HAP-1 (cell line): Measurements from ENCODE around the gene TCEAL3.
"Not testable (repeated sequence)": the region's sequence is repeated elsewhere in the genome, so short reads cannot be mapped to it uniquely, and the experiment has no call there.

Source experiments
- DNase-seq, 2 experiments: peaks; one replicate each; pipeline ENCODE4 v3.0.0-alpha.2; 2016 to 2020; ENCODE audit warnings: low spot score in 2 of 2
- H3K27me3 ChIP-seq: fragments of 250-450 bp; sonication (Bioruptor Pico); 2 replicates; pipeline ENCODE4 v1.5.1; 2020; ENCODE audit warnings: low read depth, mild to moderate bottlenecking, moderate library complexity
- H3K36me3 ChIP-seq: fragments of 250-450 bp; sonication (Bioruptor Pico); replicated peaks from 2 replicates; pipeline ENCODE4 v1.5.1; 2020; ENCODE audit warnings: mild to moderate bottlenecking
- H3K4me1 ChIP-seq: fragments of 250-450 bp; sonication (Bioruptor Pico); 2 replicates; pipeline ENCODE4 v1.5.1; 2020; ENCODE audit warnings: mild to moderate bottlenecking
- H3K4me3 ChIP-seq: fragments of 250-450 bp; sonication (Bioruptor Pico); 2 replicates; pipeline ENCODE4 v1.5.1; 2020; ENCODE audit warnings: mild to moderate bottlenecking, moderate library complexity
- H3K9me3 ChIP-seq: fragments of 250-450 bp; sonication (Bioruptor Pico); 2 replicates; pipeline ENCODE4 v1.5.1; 2020; ENCODE audit warnings: mild to moderate bottlenecking, moderate library complexity
- in situ Hi-C: fragments of 300-500 bp; cut with MboI; formaldehyde crosslinking; loops from 3 replicates; pipeline ENCODE4 v1.14.3; 2020; ENCODE audit warnings: low sequenced_read_pairs, inconsistent platforms, mixed read lengths

Gene TCEAL3, protein sequence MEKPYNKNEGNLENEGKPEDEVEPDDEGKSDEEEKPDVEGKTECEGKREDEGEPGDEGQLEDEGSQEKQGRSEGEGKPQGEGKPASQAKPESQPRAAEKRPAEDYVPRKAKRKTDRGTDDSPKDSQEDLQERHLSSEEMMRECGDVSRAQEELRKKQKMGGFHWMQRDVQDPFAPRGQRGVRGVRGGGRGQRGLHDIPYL

DNA sequence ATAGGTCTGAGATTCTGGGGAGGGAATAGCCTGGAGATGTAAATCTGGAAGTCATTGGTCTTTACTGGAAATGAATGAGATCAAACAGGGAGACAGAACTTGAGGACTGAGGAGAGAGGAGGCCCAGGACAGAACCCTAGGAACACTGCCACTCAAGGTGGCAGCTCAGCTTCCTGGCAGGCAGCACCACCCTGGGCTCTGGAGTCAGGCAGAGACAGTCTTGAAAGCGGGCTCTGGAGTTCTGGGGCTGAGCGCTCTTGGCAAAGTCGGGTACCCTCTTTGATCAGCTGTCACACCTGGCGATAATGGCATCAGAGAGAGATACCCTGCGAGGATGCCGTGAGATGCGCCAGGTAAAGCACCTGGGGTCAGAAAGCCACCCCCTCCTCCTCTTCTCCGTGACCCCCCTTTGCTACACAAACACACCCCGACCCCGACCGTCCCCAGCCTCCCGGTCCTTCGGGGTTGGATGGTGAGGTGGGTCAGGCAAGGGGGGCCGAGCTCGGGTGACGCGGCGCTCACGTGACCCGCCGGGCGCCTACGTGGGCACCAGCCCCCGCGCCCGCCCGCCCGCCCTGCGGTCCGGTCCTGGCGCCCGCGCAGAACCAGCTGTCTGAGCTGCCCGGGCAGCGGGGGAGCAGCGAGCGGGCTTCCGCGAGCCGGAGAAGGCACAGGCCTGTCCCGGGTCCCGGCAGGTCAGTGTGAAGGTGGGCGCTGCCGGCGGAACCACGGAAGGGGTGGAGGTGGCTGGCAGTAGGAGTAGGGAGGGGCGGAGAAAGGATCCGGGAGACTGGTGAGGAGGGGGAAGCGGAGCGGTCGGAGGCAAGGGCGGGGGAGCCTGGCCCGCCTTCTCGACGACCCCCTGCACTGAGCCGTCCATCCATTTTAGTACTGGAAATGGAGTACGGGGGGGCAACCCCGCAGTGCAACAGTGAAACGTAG, at the start of gene TCEAL3:
TCEAL3 (plus strand) TSS at position 600 of the 942 bp plus-strand sequence. CDS start 1,102 bp downstream, outside the sequence.
- no peaks in the 10 kb centered on the region; the same call in 1 of the 2 replicates for H3K36me3 ChIP-seq
- H3K4me1 ChIP-seq = no peaks in the 10 kb centered on the region
- H3K27me3 ChIP-seq = no peaks in the 10 kb centered on the region
- DNase-seq = peak; percentile 28 to 70
- peak within 1 kb of the TSS; percentile 63 for H3K4me3 ChIP-seq
- in situ Hi-C loops = no loop called here
- H3K9me3 ChIP-seq = no peaks in the 10 kb centered on the region

DNA sequence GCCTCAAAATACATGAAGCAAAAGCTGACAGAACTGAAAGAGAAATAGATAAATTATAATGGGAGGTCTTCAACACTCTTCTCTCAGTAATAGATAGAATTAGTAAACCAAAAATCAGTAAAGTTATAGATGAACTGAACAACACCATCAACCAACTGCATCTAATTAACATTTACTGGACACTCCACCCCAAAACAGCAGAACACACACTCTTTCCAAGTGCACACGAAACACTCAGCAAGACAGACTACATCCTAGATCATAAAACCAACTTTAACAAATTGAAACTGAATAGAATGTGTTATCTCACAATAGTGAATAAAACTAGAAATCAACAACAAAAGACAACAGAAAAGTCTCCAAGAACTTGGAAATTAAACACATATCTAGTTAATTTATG, 47.5 kb upstream of the TCEAL3 start:
- Histone ChIP-seq H3K4me1 (no peaks in the 10 kb centered on the region), H3K9me3 (no peaks in the 10 kb centered on the region), H3K4me3 (no peak overlapping the region), H3K27me3 (0 out of 2 replicates have a peak, but pooled peaks cover 5% of the 10 kb centered on the region), H3K36me3 (no peaks in the 10 kb centered on the region)
- in situ Hi-C loops = no loop called here
- DNase-seq = no peak

DNA sequence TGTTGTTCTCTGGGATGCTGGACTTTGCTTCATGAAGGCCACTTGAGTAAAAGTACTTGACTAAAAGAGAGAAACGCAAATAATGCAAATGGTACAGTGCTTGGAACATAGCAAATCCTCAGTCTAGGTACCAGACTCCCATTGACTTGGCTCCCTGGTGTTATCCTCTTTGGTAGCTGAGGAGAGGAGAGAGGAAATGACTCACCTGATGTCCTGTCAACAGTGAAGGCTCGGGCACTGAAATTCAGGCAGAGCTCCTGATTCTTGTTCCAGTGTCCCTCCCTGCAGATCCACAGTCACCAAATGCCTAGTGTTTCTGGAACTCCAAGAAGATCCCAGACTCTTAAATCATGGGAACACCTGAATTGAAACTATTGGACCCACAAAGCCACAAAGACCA, 45.0 kb upstream of the TCEAL3 start:
- DNase-seq = no peak
- Histone ChIP-seq H3K4me1 (no peaks in the 10 kb centered on the region), H3K36me3 (no peaks in the 10 kb centered on the region), H3K4me3 (no peak overlapping the region), H3K27me3 (0 out of 2 replicates have a peak, but pooled peaks cover 2% of the 10 kb centered on the region), H3K9me3 (no peaks in the 10 kb centered on the region)
- in situ Hi-C loops = no loop called here

DNA sequence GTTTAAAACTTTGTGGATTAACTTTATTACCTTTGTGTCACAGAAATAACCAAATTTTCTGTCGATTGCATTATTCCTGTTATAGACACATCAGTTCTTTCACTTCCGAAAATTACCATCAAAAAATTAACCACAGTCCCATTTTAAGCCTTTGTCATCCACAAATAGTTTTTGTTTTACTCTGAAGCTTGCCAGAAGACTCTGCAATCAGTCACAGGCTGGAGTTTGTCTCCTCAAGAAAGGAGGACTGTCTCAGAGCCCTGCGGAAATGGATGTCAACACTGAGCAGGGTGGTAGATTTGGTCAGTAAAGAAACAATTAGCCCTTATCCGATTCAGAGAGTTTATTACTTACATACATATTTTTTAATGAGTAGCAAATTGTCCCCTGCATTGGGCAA, 42.6 kb upstream of the TCEAL3 start:
- Histone ChIP-seq H3K4me3 (no peak overlapping the region), H3K4me1 (no peaks in the 10 kb centered on the region), H3K27me3 (0 out of 2 replicates have a peak, but pooled peaks cover 2% of the 10 kb centered on the region), H3K36me3 (no peaks in the 10 kb centered on the region), H3K9me3 (no peaks in the 10 kb centered on the region)
- DNase-seq = no peak
- in situ Hi-C loops = no loop called here

DNA sequence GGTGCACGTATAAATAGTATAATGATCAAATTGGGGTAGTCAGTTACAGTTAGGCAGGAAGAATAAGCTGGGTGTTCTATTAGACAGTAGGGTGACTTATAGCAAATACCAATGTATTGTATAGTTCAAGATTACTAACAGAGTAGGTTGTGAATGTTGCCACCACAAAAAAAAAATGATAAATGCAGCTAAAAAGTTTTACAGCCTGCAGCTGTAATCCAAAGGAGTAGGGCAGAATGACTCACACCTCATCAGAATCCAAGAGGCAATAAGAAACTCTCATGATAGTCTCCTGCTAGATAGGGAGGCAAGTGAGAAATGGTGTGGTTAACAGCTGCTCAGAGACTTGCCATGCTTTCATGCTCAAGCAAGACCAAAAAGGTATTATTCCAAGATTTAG, 42.0 kb upstream of the TCEAL3 start:
- Histone ChIP-seq H3K36me3 (no peaks in the 10 kb centered on the region), H3K4me3 (no peak overlapping the region), H3K9me3 (no peaks in the 10 kb centered on the region), H3K27me3 (0 out of 2 replicates have a peak, but pooled peaks cover 2% of the 10 kb centered on the region), H3K4me1 (no peaks in the 10 kb centered on the region)
- in situ Hi-C loops = no loop called here
- no peak for DNase-seq

DNA sequence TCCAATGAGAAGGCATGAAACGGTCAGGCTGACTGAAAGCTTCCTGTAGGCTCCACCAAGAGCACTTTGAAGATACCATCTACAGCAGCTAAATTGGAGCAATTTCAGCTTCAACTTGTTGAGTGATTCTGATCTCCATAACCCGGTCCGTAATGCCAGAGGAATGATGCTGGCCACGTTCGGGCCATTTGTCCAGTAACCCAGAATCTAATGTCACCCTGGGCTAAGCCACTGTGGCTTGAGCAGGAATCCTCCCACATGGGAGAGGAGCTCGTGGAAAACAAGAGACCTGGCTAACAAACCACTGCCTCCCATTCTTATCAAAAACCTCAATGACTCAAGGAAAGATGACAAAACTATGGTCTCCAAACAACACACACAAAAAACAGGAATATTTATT, 36.6 kb upstream of the TCEAL3 start:
- no peak for DNase-seq
- H3K4me1 ChIP-seq = no peaks in the 10 kb centered on the region
- no peak overlapping the region for H3K4me3 ChIP-seq
- no peaks in the 10 kb centered on the region for H3K9me3 ChIP-seq
- H3K36me3 ChIP-seq = no peaks in the 10 kb centered on the region
- no peaks in the 10 kb centered on the region for H3K27me3 ChIP-seq
- in situ Hi-C loops = no loop called here

DNA sequence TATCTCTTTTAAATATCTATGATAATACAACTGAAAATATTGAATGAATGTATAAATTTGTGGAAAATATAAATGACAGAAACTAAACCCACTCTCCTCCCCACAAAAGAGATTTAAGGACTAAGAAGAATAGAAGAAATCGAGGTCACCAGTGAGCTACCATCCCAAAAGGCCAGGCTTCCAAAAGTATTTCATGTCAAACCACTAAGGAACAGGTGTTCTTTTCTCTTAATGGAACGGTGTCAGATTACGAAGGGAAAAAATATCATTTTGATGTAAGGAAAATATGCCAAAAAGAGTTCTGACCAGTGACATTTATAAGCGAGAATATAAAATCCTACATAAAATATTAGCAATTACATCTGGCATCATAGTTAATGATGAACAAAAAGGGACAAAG, 36.0 kb upstream of the TCEAL3 start:
- Histone ChIP-seq H3K27me3 (no peaks in the 10 kb centered on the region), H3K9me3 (no peaks in the 10 kb centered on the region), H3K4me3 (no peak overlapping the region), H3K36me3 (no peaks in the 10 kb centered on the region), H3K4me1 (no peaks in the 10 kb centered on the region)
- in situ Hi-C loops = no loop called here
- no peak for DNase-seq

DNA sequence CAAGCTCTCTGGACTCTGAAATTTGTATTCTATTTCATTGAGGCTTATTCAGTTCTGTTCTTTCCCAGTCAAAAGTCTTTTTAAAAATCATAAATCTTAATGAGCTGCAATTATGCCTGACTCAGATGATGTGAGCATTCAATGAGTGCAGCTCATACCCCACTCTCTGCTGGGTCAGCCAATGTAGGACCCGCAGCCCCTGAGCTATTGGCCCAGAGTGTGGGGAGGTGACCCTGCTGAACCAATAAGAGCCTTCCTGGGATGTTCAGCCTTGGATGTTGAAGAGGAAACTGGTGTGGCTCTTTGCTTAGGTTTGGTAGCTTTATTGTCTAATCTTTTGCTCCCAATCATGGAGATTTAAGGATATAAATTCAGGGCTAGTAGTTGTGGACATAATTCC, 34.6 kb upstream of the TCEAL3 start:
- Histone ChIP-seq H3K27me3 (no peaks in the 10 kb centered on the region), H3K4me3 (no peak overlapping the region), H3K4me1 (no peaks in the 10 kb centered on the region), H3K9me3 (no peaks in the 10 kb centered on the region), H3K36me3 (no peaks in the 10 kb centered on the region)
- in situ Hi-C loops = no loop called here
- no peak for DNase-seq

DNA sequence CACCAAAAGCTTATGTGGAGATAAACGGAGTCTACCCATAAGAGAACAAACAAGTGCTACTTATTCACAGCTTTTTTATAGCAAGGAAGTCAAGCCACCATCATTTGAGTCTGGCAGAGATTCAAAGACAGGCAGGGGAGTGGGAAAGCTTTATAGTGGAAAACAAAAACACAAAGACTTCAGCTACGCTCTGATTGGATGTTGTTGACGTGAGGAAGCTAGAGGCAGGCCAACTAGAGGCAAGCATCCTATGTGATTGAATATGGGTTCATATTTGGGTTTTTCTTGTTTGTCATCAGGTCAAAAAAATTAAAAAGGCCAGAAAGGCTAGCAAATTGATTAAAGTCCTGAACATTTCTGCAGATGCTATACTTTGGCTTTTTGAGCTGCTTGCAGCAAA, 23.2 kb upstream of the TCEAL3 start:
- H3K27me3 ChIP-seq = peaks cover 9% of the 10 kb centered on the region
- H3K9me3 ChIP-seq = no peaks in the 10 kb centered on the region
- in situ Hi-C loops = no loop called here
- H3K36me3 ChIP-seq = peaks cover 21% of the 10 kb centered on the region
- peak in 1 of 2 experiments; percentile 19 for DNase-seq
- peak overlapping the region; percentile 71; the same call in 1 of the 2 replicates for H3K4me3 ChIP-seq
- H3K4me1 ChIP-seq = peaks cover 5% of the 10 kb centered on the region

DNA sequence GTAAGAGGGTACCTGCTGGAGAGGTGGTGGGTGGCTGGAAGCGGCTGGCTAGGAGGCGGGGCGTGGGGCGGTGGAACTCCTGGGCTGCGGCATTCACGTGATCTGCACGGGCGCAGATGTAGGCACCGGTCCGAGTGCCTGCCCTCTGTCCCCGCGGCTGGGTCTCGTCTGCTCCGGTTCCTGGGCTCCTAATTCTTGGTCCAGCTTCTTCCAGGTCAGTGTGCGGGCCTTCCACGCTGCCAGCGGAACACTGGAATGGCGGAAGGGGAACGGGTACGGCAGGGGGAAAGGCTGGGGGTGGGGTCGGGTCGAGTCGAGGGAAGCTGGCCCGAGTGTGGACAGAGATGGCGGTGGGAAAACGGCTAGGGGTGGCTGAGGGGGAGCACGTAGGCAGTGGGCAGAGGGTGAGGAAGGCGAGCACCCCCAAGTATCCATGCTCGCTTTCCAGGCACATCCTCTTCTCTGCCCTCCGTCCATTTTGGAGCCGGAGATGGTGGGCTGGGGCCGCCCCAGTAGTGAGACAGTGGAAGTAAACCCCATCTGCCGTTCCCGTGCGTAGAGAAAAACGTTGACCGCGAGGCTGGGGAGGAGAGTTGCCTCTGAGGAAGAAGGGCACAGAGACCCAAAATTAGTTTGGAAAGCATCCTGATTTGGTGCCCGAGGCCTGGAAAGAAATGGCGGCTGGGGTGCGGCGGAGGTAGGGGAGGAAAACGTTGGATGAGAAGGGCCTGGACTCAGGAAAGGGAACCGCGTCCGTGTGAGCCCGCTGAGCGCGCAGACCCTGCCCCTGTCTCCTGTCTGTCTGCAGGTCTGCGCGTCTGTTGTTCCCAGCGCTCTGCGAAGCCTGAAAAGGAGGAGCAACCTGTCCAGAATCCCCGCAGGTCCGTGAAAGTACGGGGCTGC, 22.1 kb upstream of the TCEAL3 start, which contains the start of gene TCEAL4:
TCEAL4 (plus strand) TSS at position 105 of the 903 bp plus-strand sequence. CDS start 1,161 bp downstream, outside the sequence.
- DNase-seq = peak; percentile 37 to 83
- in situ Hi-C loops = no loop called here
- Histone ChIP-seq H3K9me3 (no peaks in the 10 kb centered on the region), H3K4me1 (peaks cover 5% of the 10 kb centered on the region), H3K27me3 (0 out of 2 replicates have a peak, but pooled peaks cover 6% of the 10 kb centered on the region), H3K4me3 (peak within 1 kb of the TSS; percentile 71), H3K36me3 (peaks cover 21% of the 10 kb centered on the region)

DNA sequence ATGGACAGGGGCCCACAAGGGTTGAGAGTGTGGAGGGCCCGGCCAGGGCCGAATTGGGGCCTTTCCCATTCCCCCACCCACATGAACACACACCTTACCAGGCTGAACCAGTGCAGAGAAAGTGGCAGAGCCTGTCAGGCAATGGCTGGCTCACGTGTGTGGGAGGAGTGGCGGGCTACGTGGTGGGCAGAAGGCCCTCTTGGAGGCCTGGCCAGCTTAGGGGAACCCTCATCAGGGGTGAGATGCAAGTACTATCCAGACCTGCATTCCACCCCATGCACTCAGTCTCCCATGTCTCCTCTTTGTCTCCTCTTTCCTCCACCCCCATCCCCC, 21.5 kb upstream of the TCEAL3 start:
- Histone ChIP-seq H3K9me3 (no peaks in the 10 kb centered on the region), H3K27me3 (0 out of 2 replicates have a peak, but pooled peaks cover 2% of the 10 kb centered on the region), H3K36me3 (peaks cover 21% of the 10 kb centered on the region), H3K4me3 (peak overlapping the region; percentile 71), H3K4me1 (peaks cover 5% of the 10 kb centered on the region)
- peak in 1 of 2 experiments; percentile 15 for DNase-seq
- in situ Hi-C loops = no loop called here

DNA sequence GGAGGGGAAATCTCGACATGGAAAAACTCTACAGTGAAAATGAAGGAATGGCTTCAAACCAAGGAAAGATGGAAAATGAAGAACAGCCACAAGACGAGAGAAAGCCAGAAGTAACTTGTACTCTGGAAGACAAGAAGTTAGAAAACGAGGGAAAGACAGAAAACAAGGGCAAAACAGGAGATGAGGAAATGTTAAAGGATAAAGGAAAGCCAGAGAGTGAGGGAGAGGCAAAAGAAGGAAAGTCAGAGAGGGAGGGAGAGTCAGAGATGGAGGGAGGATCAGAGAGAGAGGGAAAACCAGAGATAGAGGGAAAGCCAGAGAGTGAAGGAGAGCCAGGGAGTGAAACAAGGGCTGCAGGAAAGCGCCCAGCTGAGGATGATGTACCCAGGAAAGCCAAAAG, 21.1 kb upstream of the TCEAL3 start:
- in situ Hi-C loops = no loop called here
- no peak for DNase-seq
- Histone ChIP-seq H3K4me3 (peak overlapping the region; percentile 71), H3K27me3 (no peaks in the 10 kb centered on the region), H3K9me3 (no peaks in the 10 kb centered on the region), H3K4me1 (peaks cover 5% of the 10 kb centered on the region), H3K36me3 (peaks cover 21% of the 10 kb centered on the region)

DNA sequence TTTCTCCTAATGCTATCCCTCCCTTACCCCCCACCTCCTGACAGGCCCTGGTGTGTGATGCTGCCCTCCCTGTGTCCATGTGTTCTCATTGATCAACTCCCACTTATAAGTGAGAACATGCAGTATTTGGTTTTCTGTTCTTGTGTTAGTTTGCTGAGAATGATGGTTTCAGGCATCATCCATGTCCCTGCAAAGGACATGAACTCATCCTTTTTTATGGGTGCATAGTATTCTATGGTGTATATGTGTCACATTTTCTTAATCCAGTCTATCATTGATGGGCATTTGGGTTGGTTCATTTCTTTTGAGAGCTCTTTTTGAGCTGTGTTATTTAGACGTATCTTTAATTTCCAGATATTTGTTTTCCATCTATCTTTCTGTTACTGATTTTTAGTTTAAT, 15.5 kb upstream of the TCEAL3 start:
- H3K36me3 ChIP-seq = peaks cover 13% of the 10 kb centered on the region
- not testable (repeated sequence) for H3K9me3 ChIP-seq, DNase-seq

More for the DNA sequence above, 15.5 kb upstream of the TCEAL3 start:
- in situ Hi-C loops, H3K4me3 ChIP-seq, H3K27me3 ChIP-seq, H3K4me1 ChIP-seq: not testable (repeated sequence)
